ENCODE measurements around the gene CFAP77.

GRCh38 chr9:132406554-132407122, 3.4 kb upstream of the CFAP77 start, which contains the start of gene TTF1:
- TF ChIP-seq CTCF (IDR thresholded peaks at IDR 0.05) (no peak), EP300 (IDR thresholded peaks at IDR 0.05) (no peak)
